Gastrocnemius medialis (tissue), 4 donors: ENCODE measurements around the gene GPR173. TPM values are rescaled to one million over a fixed set of nuclear protein-coding genes. Genes with fewer than 3 reads are reported as not detected.
A peak's percentile ranks its signal among the peaks of the same experiment; 100 is the strongest.

ENCODE experiments used
- ATAC-seq, 2 donors: fragments of 150-250 bp; one replicate each; pipeline ENCODE4 v1.9.1; 2016
- DNase-seq, 2 donors: peaks; one replicate each; pipeline ENCODE4 v3.0.0-alpha.2; 2019
- H3K27ac ChIP-seq, 4 donors: fragments of 200-600 bp; sonication (generic); 1 replicate in 1 of 4; 2 replicates in 3 of 4; pipeline ENCODE4 v1.5.1; 2016 to 2018; ENCODE audit warnings: mild to moderate bottlenecking in 2 of 4, moderate library complexity in 1 of 4
- H3K27me3 ChIP-seq, 3 donors: fragments of 200-600 bp; sonication (generic) in 2 of 3; 1 replicate in 1 of 3; 2 replicates in 2 of 3; pipeline versions ENCODE4 v1.5.1 to v1.6.0; 2016 to 2019; ENCODE audit warnings: mild to moderate bottlenecking in 1 of 3, moderate library complexity in 1 of 3
- H3K36me3 ChIP-seq, 2 donors: fragments of 200-600 bp; sonication (generic) in 1 of 2; one replicate each; pipeline ENCODE4 v1.5.1; 2017 to 2018
- H3K4me1 ChIP-seq, 2 donors: fragments of 200-600 bp; sonication (generic) in 1 of 2; one replicate each; pipeline ENCODE4 v1.5.1; 2016 to 2017; ENCODE audit warnings: mild to moderate bottlenecking in 2 of 2
- H3K4me3 ChIP-seq, 4 donors: fragments of 200-600 bp; sonication (generic) in 3 of 4; 1 replicate in 1 of 4; 2 replicates in 3 of 4; pipeline ENCODE4 v1.5.1; 2016 to 2019; ENCODE audit warnings: mild to moderate bottlenecking in 2 of 4
- H3K9me3 ChIP-seq, 3 donors: fragments of 200-600 bp; sonication (generic) in 2 of 3; 1 replicate in 1 of 3; 2 replicates in 2 of 3; pipeline ENCODE4 v1.5.1; 2016 to 2019
- POLR2A ChIP-seq, 2 donors: fragments of 450-650 bp; IDR thresholded peaks; one replicate each; pipeline ENCODE4 v1.6.1; 2017; ENCODE audit warnings: antibody characterized with exemption in 2 of 2, mild to moderate bottlenecking in 2 of 2, moderate library complexity in 2 of 2
- in situ Hi-C, 4 donors: fragments of 200-750 bp; cut with MboI; loops; one replicate each; pipeline versions ENCODE4 v1.15.0 to v1.8.0; 2017; ENCODE audit warnings: low sequenced_read_pairs in 4 of 4
- intact Hi-C: fragments of 100-400 bp; cut with DNase I; formaldehyde crosslinking; loops from one replicate; pipeline ENCODE4 v1.15.1; 2023; ENCODE audit warnings: low total_unique reads
- total RNA-seq, 4 donors: library from RNA; depleted of rRNA; stranded (reverse); fragments of >200 nt; gene quantifications; one replicate each; pipeline versions ENCODE4 v1.1.0 to v1.2.3, GENCODE V29; 2016
- TF ChIP-seq, protein P1 (sequence below), 5 experiments: fragments of 450-650 bp in 3 of 5; fragments of 200-600 bp in 2 of 5; sonication (generic) in 2 of 5; IDR thresholded peaks in 4 of 5; conservative IDR thresholded peaks in 1 of 5; 1 replicate in 4 of 5; 2 replicates in 1 of 5; pipeline ENCODE4 v1.5.1; 2016 to 2019; ENCODE audit warnings: antibody characterized with exemption in 5 of 5, mild to moderate bottlenecking in 3 of 5, moderate library complexity in 3 of 5

Gene GPR173
- total RNA-seq, 4 donors from 2014 or later = 0.07 to 0.31 (median 0.10) TPM; not detected in 1

DNA sequence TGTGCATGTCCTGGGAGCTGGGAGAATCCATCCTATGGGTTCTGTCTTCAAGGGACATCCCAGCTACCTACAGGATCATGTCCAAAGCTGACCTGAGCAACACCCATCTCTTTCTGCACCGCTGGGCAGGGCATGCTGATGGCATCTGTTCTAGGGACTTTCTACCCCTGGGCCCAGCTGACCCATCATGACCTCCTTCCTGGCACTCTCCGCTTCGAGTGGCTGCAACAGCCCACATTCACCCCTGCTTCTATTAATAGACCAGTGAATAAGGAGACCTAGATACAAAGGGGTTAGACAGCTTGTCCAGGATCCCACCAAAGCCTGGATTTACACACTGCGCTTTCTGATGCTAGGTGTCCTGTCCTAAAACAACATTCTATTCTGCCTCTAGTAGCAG lies 44.6 kb upstream of the GPR173 start:
- intact Hi-C loops = no loop called here

DNA sequence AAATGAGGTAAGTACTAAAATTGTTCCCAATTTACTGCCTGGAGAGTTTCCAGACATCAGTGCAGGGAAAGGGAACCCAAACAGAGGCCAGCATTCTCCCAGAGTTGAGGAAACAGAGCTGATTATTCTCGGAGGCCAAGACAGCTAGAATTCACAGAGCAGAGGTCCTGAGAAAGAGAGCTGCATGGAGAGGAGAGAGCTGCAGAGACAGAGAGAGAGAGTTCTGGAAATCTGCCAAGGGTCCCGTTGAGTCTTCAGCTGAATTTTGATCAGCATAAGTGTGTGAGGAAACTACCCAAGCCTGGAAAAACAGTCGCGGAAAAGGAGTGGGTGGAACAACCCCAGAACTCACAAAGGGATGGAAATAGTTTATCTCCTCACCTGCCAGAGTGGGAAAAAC lies 43.8 kb upstream of the GPR173 start:
- Histone ChIP-seq H3K27ac (no peak overlapping the region), H3K4me1 (no peaks in the 10 kb centered on the region), H3K4me3 (no peak overlapping the region), H3K27me3 (peaks cover 0 to 4% (median 0%) of the 10 kb centered on the region in 3 donors), H3K36me3 (no peaks in the 10 kb centered on the region), H3K9me3 (no peaks in the 10 kb centered on the region)
- in situ Hi-C loops = no loop called here
- TF ChIP-seq, protein P1, sequence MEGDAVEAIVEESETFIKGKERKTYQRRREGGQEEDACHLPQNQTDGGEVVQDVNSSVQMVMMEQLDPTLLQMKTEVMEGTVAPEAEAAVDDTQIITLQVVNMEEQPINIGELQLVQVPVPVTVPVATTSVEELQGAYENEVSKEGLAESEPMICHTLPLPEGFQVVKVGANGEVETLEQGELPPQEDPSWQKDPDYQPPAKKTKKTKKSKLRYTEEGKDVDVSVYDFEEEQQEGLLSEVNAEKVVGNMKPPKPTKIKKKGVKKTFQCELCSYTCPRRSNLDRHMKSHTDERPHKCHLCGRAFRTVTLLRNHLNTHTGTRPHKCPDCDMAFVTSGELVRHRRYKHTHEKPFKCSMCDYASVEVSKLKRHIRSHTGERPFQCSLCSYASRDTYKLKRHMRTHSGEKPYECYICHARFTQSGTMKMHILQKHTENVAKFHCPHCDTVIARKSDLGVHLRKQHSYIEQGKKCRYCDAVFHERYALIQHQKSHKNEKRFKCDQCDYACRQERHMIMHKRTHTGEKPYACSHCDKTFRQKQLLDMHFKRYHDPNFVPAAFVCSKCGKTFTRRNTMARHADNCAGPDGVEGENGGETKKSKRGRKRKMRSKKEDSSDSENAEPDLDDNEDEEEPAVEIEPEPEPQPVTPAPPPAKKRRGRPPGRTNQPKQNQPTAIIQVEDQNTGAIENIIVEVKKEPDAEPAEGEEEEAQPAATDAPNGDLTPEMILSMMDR (IDR thresholded peaks at IDR 0.05 in 4 of 5, conservative IDR thresholded peaks at IDR 0.05 in 1 of 5) = no peak
- no peak for TF ChIP-seq POLR2A (IDR thresholded peaks at IDR 0.05)
- intact Hi-C loops = no loop called here
- ATAC-seq (no peak), DNase-seq (no peak)

More for the DNA sequence above, 44.6 kb upstream of the GPR173 start:
- in situ Hi-C loops = no loop called here
- no peak overlapping the region for H3K27ac ChIP-seq
- no peak overlapping the region for H3K4me3 ChIP-seq
- no peaks in the 10 kb centered on the region for H3K9me3 ChIP-seq
- H3K27me3 ChIP-seq = peaks cover 0 to 4% (median 0%) of the 10 kb centered on the region in 3 donors
- TF ChIP-seq POLR2A (IDR thresholded peaks at IDR 0.05) = no peak
- TF ChIP-seq, protein P1 (IDR thresholded peaks at IDR 0.05 in 4 of 5, conservative IDR thresholded peaks at IDR 0.05 in 1 of 5) = no peak
- no peaks in the 10 kb centered on the region for H3K4me1 ChIP-seq
- no peaks in the 10 kb centered on the region for H3K36me3 ChIP-seq
- peak in 1 of 2 donors; percentile 26 for DNase-seq
- ATAC-seq = peak in 1 of 2 donors; percentile 76

DNA sequence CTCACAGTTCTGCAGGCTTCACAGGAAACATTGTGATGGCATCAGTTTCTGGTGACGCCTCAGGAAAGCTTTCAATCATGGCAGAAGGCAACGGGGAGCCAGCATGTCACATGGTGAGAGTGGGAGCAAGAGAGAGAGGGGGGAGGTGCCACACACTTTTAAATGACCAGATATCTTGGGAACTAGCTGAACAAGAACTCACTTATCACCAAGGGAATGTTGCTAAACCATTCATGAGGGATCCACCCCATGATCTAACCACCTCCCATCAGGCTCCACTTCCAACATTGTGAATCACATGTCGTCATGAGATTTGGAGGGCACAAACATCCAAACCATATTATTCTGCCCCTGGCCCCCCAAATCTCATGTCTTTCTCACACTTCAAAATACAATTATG lies 43.3 kb upstream of the GPR173 start:
- H3K4me1 ChIP-seq = no peaks in the 10 kb centered on the region
- H3K36me3 ChIP-seq = no peaks in the 10 kb centered on the region
- intact Hi-C loops (no loop called here), in situ Hi-C loops (no loop called here)
- peaks cover 0 to 4% (median 0%) of the 10 kb centered on the region in 3 donors for H3K27me3 ChIP-seq
- no peak for ATAC-seq
- no peak for TF ChIP-seq POLR2A (IDR thresholded peaks at IDR 0.05)
- TF ChIP-seq, protein P1 (IDR thresholded peaks at IDR 0.05 in 4 of 5, conservative IDR thresholded peaks at IDR 0.05 in 1 of 5) = no peak
- no peak overlapping the region for H3K27ac ChIP-seq
- H3K9me3 ChIP-seq = no peaks in the 10 kb centered on the region
- no peak for DNase-seq
- H3K4me3 ChIP-seq = no peak overlapping the region

DNA sequence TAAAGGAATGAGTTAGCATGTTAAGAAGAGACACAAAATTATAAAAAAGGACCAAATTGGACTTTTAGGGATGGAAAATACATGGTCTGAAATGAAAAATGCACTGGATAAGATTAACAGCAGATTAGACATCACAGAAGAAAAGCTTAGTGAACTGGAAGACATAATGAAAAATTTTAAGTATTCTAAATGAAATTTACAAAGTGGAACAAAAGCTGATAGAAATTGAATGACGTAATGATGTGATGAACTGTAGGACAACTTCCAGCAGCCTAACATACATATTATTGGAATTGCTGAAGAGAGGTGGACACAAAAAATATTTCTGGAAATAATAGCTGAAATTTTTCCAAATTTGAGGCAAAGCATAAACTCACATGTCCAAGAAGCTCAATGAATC lies 39.6 kb upstream of the GPR173 start:
- DNase-seq (no peak), ATAC-seq (no peak)
- in situ Hi-C loops = no loop called here
- H3K4me3 ChIP-seq = no peak overlapping the region
- no peak overlapping the region for H3K27ac ChIP-seq
- H3K9me3 ChIP-seq = no peaks in the 10 kb centered on the region
- intact Hi-C loops = no loop called here
- no peaks in the 10 kb centered on the region for H3K4me1 ChIP-seq
- H3K36me3 ChIP-seq = no peaks in the 10 kb centered on the region
- H3K27me3 ChIP-seq = peaks cover 0 to 6% (median 0%) of the 10 kb centered on the region in 3 donors
- TF ChIP-seq, protein P1 (IDR thresholded peaks at IDR 0.05 in 4 of 5, conservative IDR thresholded peaks at IDR 0.05 in 1 of 5) = no peak
- TF ChIP-seq POLR2A (IDR thresholded peaks at IDR 0.05) = no peak

DNA sequence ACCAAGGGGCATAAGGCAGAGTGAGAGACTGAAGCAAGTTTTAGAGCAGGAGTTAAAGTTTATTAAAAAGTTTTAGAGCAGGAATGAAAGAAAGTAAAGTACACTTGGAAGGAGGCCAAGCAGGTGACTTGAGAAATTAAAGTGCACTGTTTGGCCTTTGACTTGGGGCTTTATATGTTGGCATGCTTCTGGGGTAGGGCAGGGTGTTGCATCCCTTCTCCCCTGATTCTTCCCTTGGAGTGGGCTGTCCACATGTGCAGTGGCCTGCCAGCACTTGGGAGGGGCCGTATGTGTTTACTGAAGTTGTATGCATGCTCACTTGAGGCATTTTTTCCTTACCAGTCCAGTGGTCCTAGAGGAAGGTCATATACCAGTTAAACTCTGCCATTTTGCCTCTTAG lies 35.3 kb upstream of the GPR173 start:
- H3K4me3 ChIP-seq = no peak overlapping the region
- intact Hi-C loops = no loop called here
- H3K36me3 ChIP-seq = no peaks in the 10 kb centered on the region
- peaks cover 0 to 7% (median 6%) of the 10 kb centered on the region in 3 donors for H3K27me3 ChIP-seq
- no peaks in the 10 kb centered on the region for H3K9me3 ChIP-seq
- no peak overlapping the region for H3K27ac ChIP-seq
- in situ Hi-C loops = no loop called here
- no peaks in the 10 kb centered on the region for H3K4me1 ChIP-seq
- TF ChIP-seq, protein P1 (IDR thresholded peaks at IDR 0.05 in 4 of 5, conservative IDR thresholded peaks at IDR 0.05 in 1 of 5) = no peak
- TF ChIP-seq POLR2A (IDR thresholded peaks at IDR 0.05) = no peak
- ATAC-seq = no peak
- DNase-seq = no peak
